Natural killer cell (primary cell): ENCODE measurements around the gene SIGLEC7. TPM values are rescaled to one million over a fixed set of nuclear protein-coding genes. Genes with fewer than 3 reads are reported as not detected.

Source experiments
- ATAC-seq, 3 donors: fragments of 150-1000 bp in 2 of 3; fragments of 200-7000 bp in 1 of 3; cut with Tn5 transposase; 1 replicate in 1 of 3; 2 replicates in 2 of 3; pipeline ENCODE4 v1.10.0; 2021; ENCODE audit warnings: mild to moderate bottlenecking in 2 of 3, moderate library complexity in 2 of 3
- DNase-seq, 2 donors: peaks; one replicate each; pipeline versions ENCODE4 v3.0.0 to v3.0.0-alpha.2; 2013 to 2021; ENCODE audit warnings: mixed read lengths in 1 of 2
- H3K27ac ChIP-seq: one replicate; pipeline ENCODE4 v1.5.1; 2013; ENCODE audit warnings: mild to moderate bottlenecking, low read length
- H3K27me3 ChIP-seq: one replicate; pipeline ENCODE4 v1.6.1; 2013; ENCODE audit warnings: low read length; ENCODE audit not compliant: control insufficient read depth, insufficient read depth
- H3K36me3 ChIP-seq: one replicate; pipeline ENCODE4 v1.6.1; 2013; ENCODE audit warnings: low read length; ENCODE audit not compliant: control insufficient read depth, insufficient read depth
- H3K4me1 ChIP-seq: one replicate; pipeline ENCODE4 v1.6.1; 2013; ENCODE audit warnings: low read length; ENCODE audit not compliant: control insufficient read depth, insufficient read depth
- H3K4me3 ChIP-seq: one replicate; pipeline ENCODE4 v1.5.1; 2013; ENCODE audit warnings: low read length
- H3K9me3 ChIP-seq: one replicate; pipeline ENCODE4 v1.6.1; 2013; ENCODE audit warnings: low read length; ENCODE audit not compliant: control insufficient read depth, insufficient read depth
- H3K27ac Mint-ChIP-seq, 2 donors: one replicate each; pipeline ENCODE4 v1.8.0; 2022; ENCODE audit warnings: mild to moderate bottlenecking in 2 of 2, mixed read lengths in 2 of 2, moderate library complexity in 1 of 2
- H3K27me3 Mint-ChIP-seq, 2 donors: one replicate each; pipeline ENCODE4 v1.8.0; 2022; ENCODE audit warnings: low read depth in 2 of 2, mixed read lengths in 2 of 2
- H3K36me3 Mint-ChIP-seq: one replicate; pipeline ENCODE4 v1.8.0; 2022; ENCODE audit warnings: mixed read lengths
- H3K4me1 Mint-ChIP-seq, 2 donors: one replicate each; pipeline ENCODE4 v1.8.0; 2022; ENCODE audit warnings: mixed read lengths in 2 of 2
- H3K4me3 Mint-ChIP-seq: one replicate; pipeline ENCODE4 v1.8.0; 2022; ENCODE audit warnings: mild to moderate bottlenecking, moderate library complexity, mixed read lengths
- H3K9me3 Mint-ChIP-seq, 2 donors: one replicate each; pipeline ENCODE4 v1.8.0; 2022; ENCODE audit warnings: mixed read lengths in 2 of 2
- WGBS: methylation state at CpG from one replicate; pipeline ENCODE4 v1.1.7; 2013; ENCODE audit warnings: missing lambda C conversion rate; ENCODE audit not compliant: insufficient coverage; 5-methylcytosine and 5-hydroxymethylcytosine counted together
- intact Hi-C: fragments of 100-400 bp; cut with micrococcal nuclease; formaldehyde crosslinking; loops from one replicate; pipeline ENCODE4 v1.14.2; 2022
- total RNA-seq, 4 donors: library from RNA; stranded (reverse); fragments of 120-200 nt in 1 of 4; gene quantifications; one replicate each; pipeline versions ENCODE4 v1.2.3 to v1.2.4, GENCODE V29; 2013 to 2022
- TF ChIP-seq, protein P1 (sequence below): fragments of 200-600 bp; IDR thresholded peaks from one replicate; pipeline ENCODE4 v1.8.0; 2022; ENCODE audit warnings: antibody characterized with exemption

Gene SIGLEC7
- total RNA-seq, 3 donors from 2014 or later (not counting 1 experiment from before 2014, with no cell fraction given): 48.6 to 56.0 (median 49.5) TPM

DNA sequence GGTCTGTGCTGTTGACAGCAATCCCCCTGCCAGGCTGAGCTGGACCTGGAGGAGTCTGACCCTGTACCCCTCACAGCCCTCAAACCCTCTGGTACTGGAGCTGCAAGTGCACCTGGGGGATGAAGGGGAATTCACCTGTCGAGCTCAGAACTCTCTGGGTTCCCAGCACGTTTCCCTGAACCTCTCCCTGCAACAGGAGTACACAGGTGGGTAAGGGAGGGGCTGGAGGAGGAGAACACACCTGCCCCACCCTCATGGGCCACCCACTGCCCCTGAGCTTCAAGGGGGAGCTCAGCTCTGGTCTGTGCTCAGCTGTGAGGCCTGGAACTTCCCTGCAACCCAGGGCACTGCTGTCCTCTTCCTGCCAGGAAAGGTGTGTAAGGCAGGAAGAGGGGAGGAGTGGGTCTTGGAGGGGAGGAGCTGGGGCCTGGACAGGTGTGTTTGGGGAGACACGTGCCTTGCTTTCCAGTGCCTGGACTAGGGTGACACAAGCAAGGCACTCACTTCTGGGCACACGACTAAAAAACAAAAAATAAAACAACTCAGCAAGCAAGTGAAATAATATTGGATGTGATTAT is 3.9 kb downstream of the SIGLEC7 start:
- H3K27me3 ChIP-seq: no peaks in the 10 kb centered on the region
- peaks cover 14% of the 10 kb centered on the region for H3K36me3 ChIP-seq
- peak overlapping the region; percentile 93 to 94 for H3K27ac Mint-ChIP-seq
- H3K27ac ChIP-seq: no peak overlapping the region
- intact Hi-C loops: loop anchor here (1.0 to 5.0 kb wide), 2 partner anchors 15 to 34 kb away; no protein-coding TSS in a partner anchor
- peaks cover 78 to 97% of the 10 kb centered on the region in 2 donors for H3K4me1 Mint-ChIP-seq
- H3K9me3 ChIP-seq: no peaks in the 10 kb centered on the region
- DNase-seq (no peak), ATAC-seq (no peak)
- H3K27me3 Mint-ChIP-seq: no peaks in the 10 kb centered on the region
- TF ChIP-seq, protein P1, sequence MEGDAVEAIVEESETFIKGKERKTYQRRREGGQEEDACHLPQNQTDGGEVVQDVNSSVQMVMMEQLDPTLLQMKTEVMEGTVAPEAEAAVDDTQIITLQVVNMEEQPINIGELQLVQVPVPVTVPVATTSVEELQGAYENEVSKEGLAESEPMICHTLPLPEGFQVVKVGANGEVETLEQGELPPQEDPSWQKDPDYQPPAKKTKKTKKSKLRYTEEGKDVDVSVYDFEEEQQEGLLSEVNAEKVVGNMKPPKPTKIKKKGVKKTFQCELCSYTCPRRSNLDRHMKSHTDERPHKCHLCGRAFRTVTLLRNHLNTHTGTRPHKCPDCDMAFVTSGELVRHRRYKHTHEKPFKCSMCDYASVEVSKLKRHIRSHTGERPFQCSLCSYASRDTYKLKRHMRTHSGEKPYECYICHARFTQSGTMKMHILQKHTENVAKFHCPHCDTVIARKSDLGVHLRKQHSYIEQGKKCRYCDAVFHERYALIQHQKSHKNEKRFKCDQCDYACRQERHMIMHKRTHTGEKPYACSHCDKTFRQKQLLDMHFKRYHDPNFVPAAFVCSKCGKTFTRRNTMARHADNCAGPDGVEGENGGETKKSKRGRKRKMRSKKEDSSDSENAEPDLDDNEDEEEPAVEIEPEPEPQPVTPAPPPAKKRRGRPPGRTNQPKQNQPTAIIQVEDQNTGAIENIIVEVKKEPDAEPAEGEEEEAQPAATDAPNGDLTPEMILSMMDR: no peak
- no peaks in the 10 kb centered on the region for H3K9me3 Mint-ChIP-seq
- H3K4me1 ChIP-seq: peaks cover 73% of the 10 kb centered on the region
- peak overlapping the region; percentile 93 for H3K4me3 Mint-ChIP-seq
- WGBS: 63% methylated on average over 3 of the region's 4 CpGs
- H3K4me3 ChIP-seq: no peak overlapping the region
- H3K36me3 Mint-ChIP-seq: peaks cover 9% of the 10 kb centered on the region

DNA sequence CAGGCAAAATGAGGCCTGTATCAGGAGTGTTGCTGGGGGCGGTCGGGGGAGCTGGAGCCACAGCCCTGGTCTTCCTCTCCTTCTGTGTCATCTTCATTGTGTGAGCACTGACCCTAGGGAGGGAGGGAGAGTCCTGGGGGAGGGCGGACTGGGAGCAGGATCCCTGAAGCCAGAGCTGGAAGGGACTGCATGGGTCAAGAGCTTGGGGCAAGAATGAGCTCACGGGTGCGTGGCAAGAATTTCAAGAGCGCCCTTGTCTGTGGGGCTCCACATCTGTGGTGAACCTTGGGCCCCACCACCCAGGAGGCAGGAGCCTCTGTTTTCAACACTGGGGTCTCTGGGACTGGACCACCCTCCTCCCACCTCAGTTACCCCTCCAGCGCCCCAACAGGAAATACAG is 4.7 kb downstream of the SIGLEC7 start:
- intact Hi-C loops: loop anchor here (5.0 kb wide), 1 partner anchor 34 kb away; no protein-coding TSS in a partner anchor
- Mint-ChIP-seq H3K27ac (peak overlapping the region; percentile 93 to 94), H3K36me3 (peaks cover 10% of the 10 kb centered on the region), H3K27me3 (no peaks in the 10 kb centered on the region), H3K9me3 (no peaks in the 10 kb centered on the region), H3K4me3 (peak overlapping the region; percentile 85), H3K4me1 (peaks cover 80 to 97% of the 10 kb centered on the region in 2 donors)
- Histone ChIP-seq H3K27me3 (no peaks in the 10 kb centered on the region), H3K4me3 (no peak overlapping the region), H3K27ac (peak overlapping the region; percentile 28), H3K9me3 (no peaks in the 10 kb centered on the region), H3K36me3 (peaks cover 20% of the 10 kb centered on the region), H3K4me1 (peaks cover 69% of the 10 kb centered on the region)
- DNase-seq (no peak), ATAC-seq (no peak)
- 90% methylated on average over 7 of the region's 7 CpGs for WGBS
- TF ChIP-seq, protein P1: no peak

DNA sequence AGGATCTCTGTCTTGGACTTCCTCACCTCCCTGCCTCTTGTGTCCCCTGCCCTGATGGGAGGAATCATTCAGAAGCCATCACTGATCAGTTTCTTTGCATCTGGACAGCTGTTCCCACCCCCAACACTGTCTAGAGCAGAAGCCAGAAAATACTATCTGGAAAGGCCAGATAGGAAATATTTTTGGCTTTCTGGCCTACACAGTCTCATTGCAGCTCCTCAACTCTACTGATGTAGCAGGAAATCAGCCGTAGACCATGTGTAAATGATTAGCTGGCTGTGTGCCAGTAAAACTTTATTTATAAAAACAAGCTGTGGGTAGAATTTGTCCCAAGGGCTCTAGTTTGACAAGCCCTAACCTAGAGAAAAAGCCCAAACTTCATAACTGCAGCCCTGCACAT is 5.6 kb downstream of the SIGLEC7 start:
- ATAC-seq: peak in 2 of 3 donors; percentile 8 to 31
- H3K36me3 ChIP-seq: peaks cover 28% of the 10 kb centered on the region
- WGBS: no CpG with 5 or more reads among the region's 1 CpG
- intact Hi-C loops: loop anchor here (5.0 kb wide), 1 partner anchor 35 kb away; no protein-coding TSS in a partner anchor
- no peaks in the 10 kb centered on the region for H3K27me3 Mint-ChIP-seq
- TF ChIP-seq, protein P1: no peak
- no peaks in the 10 kb centered on the region for H3K9me3 ChIP-seq
- peaks cover 80 to 98% of the 10 kb centered on the region in 2 donors for H3K4me1 Mint-ChIP-seq
- peak overlapping the region; percentile 58 for H3K27ac ChIP-seq
- H3K4me3 Mint-ChIP-seq: peak overlapping the region; percentile 85
- no peaks in the 10 kb centered on the region for H3K27me3 ChIP-seq
- peaks cover 64% of the 10 kb centered on the region for H3K4me1 ChIP-seq
- no peak for DNase-seq
- peaks cover 19% of the 10 kb centered on the region for H3K36me3 Mint-ChIP-seq
- H3K27ac Mint-ChIP-seq: peak overlapping the region; percentile 89 to 94
- H3K9me3 Mint-ChIP-seq: no peaks in the 10 kb centered on the region
- no peak overlapping the region for H3K4me3 ChIP-seq
